H1 (cell line): Measurements from ENCODE around the gene TCTN3. TPM values are rescaled to one million over a fixed set of nuclear protein-coding genes. Genes with fewer than 3 reads are reported as not detected.

Experiments used
- CTCF ChIA-PET: fragments of 300-600 bp; sonication (Branson Sonifier 250); formaldehyde crosslinking; loops from one replicate; lab custom pipeline; 2021; ENCODE audit not compliant: partially characterized antibody; lab: Charles Lee
- POLR2A ChIA-PET: fragments of 300-600 bp; sonication (Branson Sonifier 250); formaldehyde crosslinking; loops from one replicate; lab custom pipeline; 2021; ENCODE audit warnings: inconsistent platforms; ENCODE audit not compliant: partially characterized antibody; lab: Charles Lee
- DNase-seq, 2 experiments: peaks; one replicate each; pipeline versions ENCODE4 v3.0.0 to v3.0.0-alpha.2; 2010 to 2022; ENCODE audit warnings: low spot score in 2 of 2, low read depth in 1 of 2, mixed read lengths in 1 of 2
- FAIRE-seq: peaks from 2 replicates; lab custom pipeline; 2011; peaks lifted over from hg19 to GRCh38; lab: Jason Lieb, UNC
- H2AFZ ChIP-seq: 2 replicates; pipeline ENCODE4 v1.8.1; 2012; ENCODE audit warnings: low read length, inconsistent platforms
- H2AK5ac ChIP-seq: 2 replicates; pipeline ENCODE4 v1.6.1; 2013; ENCODE audit warnings: low read depth, low read length
- H2BK120ac ChIP-seq: replicated peaks from 2 replicates; pipeline ENCODE3; 2013; ENCODE audit warnings: low read depth, low read length, inconsistent platforms
- H2BK12ac ChIP-seq: 2 replicates; pipeline ENCODE4 v1.6.1; 2013; ENCODE audit warnings: low read depth, low read length
- H2BK15ac ChIP-seq: 2 replicates; pipeline ENCODE4 v1.6.1; 2013; ENCODE audit warnings: low read length
- H2BK20ac ChIP-seq: 2 replicates; pipeline ENCODE4 v1.6.1; 2013; ENCODE audit warnings: low read length
- H2BK5ac ChIP-seq: 2 replicates; pipeline ENCODE4 v1.6.1; 2013; ENCODE audit warnings: low read depth, low read length
- H3K14ac ChIP-seq: 2 replicates; pipeline ENCODE4 v1.6.1; 2013; ENCODE audit warnings: inconsistent platforms; ENCODE audit not compliant: insufficient read length
- H3K18ac ChIP-seq: 2 replicates; pipeline ENCODE4 v1.6.1; 2013; ENCODE audit warnings: low read length; ENCODE audit errors: extremely low read depth
- H3K23ac ChIP-seq: 2 replicates; pipeline ENCODE4 v1.6.1; 2013; ENCODE audit warnings: inconsistent platforms; ENCODE audit not compliant: insufficient read length
- H3K23me2 ChIP-seq: 2 replicates; pipeline ENCODE4 v1.6.1; 2013; ENCODE audit warnings: low read depth, low read length
- H3K27ac ChIP-seq: 2 replicates; pipeline ENCODE4 v1.6.1; 2011; ENCODE audit warnings: low read depth, low read length, inconsistent platforms
- H3K27me3 ChIP-seq, 4 experiments: replicated peaks in 1 of 4; 1 replicate in 1 of 4; 2 replicates in 3 of 4; pipeline versions ENCODE4 v1.6.1 to v1.8.1; 2011 to 2013; ENCODE audit warnings: low read length in 3 of 4, mild to moderate bottlenecking in 3 of 4, inconsistent platforms in 2 of 4, mixed read lengths in 2 of 4, moderate library complexity in 1 of 4; ENCODE audit not compliant: control insufficient read depth in 3 of 4, insufficient read depth in 3 of 4; ENCODE audit errors: extremely low read depth in 1 of 4
- H3K36me3 ChIP-seq, 4 experiments: 2 replicates each; pipeline versions ENCODE4 v1.6.1 to v1.8.1; 2011 to 2013; ENCODE audit warnings: mild to moderate bottlenecking in 4 of 4, low read length in 3 of 4, moderate library complexity in 2 of 4, control low read depth in 1 of 4, inconsistent platforms in 1 of 4; ENCODE audit not compliant: insufficient read depth in 4 of 4, control insufficient read depth in 2 of 4
- H3K4ac ChIP-seq: replicated peaks from 2 replicates; pipeline ENCODE3; 2013; ENCODE audit warnings: low read length, low read depth, mixed read lengths, inconsistent platforms; ENCODE audit not compliant: insufficient read length
- H3K4me1 ChIP-seq, 4 experiments: replicated peaks in 1 of 4; 1 replicate in 1 of 4; 2 replicates in 3 of 4; pipeline versions ENCODE4 v1.6.1 to v1.8.1; 2011 to 2013; ENCODE audit warnings: low read length in 3 of 4, inconsistent platforms in 2 of 4, mixed read lengths in 1 of 4; ENCODE audit not compliant: insufficient read depth in 4 of 4, control insufficient read depth in 3 of 4
- H3K4me2 ChIP-seq, 2 experiments: 2 replicates each; pipeline versions ENCODE4 v1.6.1 to v1.8.1; 2011 to 2013; ENCODE audit warnings: low read depth in 2 of 2, low read length in 2 of 2, control low read depth in 1 of 2, inconsistent platforms in 1 of 2, mild to moderate bottlenecking in 1 of 2; ENCODE audit not compliant: insufficient read depth in 1 of 2
- H3K4me3 ChIP-seq, 4 experiments: fragments of 200-600, 300-600 bp in 1 of 4; sonication (generic), shearing (Covaris generic), sonication (Bioruptor Twin) in 1 of 4; 2 replicates each; pipeline versions ENCODE4 v1.5.1 to v1.8.1; 2011 to 2016; ENCODE audit warnings: low read length in 4 of 4, low read depth in 3 of 4, control low read depth in 2 of 4, inconsistent platforms in 2 of 4, mild to moderate bottlenecking in 2 of 4, mixed read lengths in 1 of 4, moderate library complexity in 1 of 4; ENCODE audit not compliant: insufficient read depth in 2 of 4; ENCODE audit errors: extremely low read depth in 1 of 4
- H3K56ac ChIP-seq: replicated peaks from 2 replicates; pipeline ENCODE3; 2013; ENCODE audit warnings: low read depth, mild to moderate bottlenecking, mixed read lengths, low read length, inconsistent platforms; ENCODE audit not compliant: insufficient read length
- H3K79me1 ChIP-seq: 2 replicates; pipeline ENCODE4 v1.6.1; 2013; ENCODE audit warnings: low read depth, low read length, control low read depth
- H3K79me2 ChIP-seq, 2 experiments: 2 replicates each; pipeline versions ENCODE4 v1.6.1 to v1.8.1; 2012 to 2013; ENCODE audit warnings: low read length in 2 of 2, mild to moderate bottlenecking in 2 of 2, inconsistent platforms in 1 of 2; ENCODE audit not compliant: insufficient read depth in 2 of 2, control insufficient read depth in 1 of 2
- H3K9ac ChIP-seq, 4 experiments: replicated peaks in 1 of 4; 1 replicate in 1 of 4; 2 replicates in 3 of 4; pipeline versions ENCODE4 v1.6.1 to v1.8.1; 2011 to 2013; ENCODE audit warnings: low read depth in 3 of 4, low read length in 3 of 4, control low read depth in 2 of 4, mild to moderate bottlenecking in 2 of 4, moderate library complexity in 2 of 4, inconsistent platforms in 1 of 4; ENCODE audit errors: extremely low read depth in 1 of 4
- H3K9me3 ChIP-seq, 2 experiments: 2 replicates each; pipeline versions ENCODE4 v1.6.1 to v1.8.1; 2012 to 2013; ENCODE audit warnings: mild to moderate bottlenecking in 2 of 2, moderate library complexity in 2 of 2, control low read depth in 1 of 2, inconsistent platforms in 1 of 2, low read depth in 1 of 2, low read length in 1 of 2, mixed read lengths in 1 of 2; ENCODE audit not compliant: insufficient read depth in 2 of 2
- H4K20me1 ChIP-seq, 2 experiments: replicated peaks in 1 of 2; 2 replicates each; pipeline versions ENCODE3 to v1.8.1; 2011 to 2013; ENCODE audit warnings: inconsistent platforms in 2 of 2, low read length in 2 of 2, mild to moderate bottlenecking in 1 of 2; ENCODE audit not compliant: insufficient read depth in 2 of 2, control insufficient read depth in 1 of 2
- H4K5ac ChIP-seq: 2 replicates; pipeline ENCODE4 v1.6.1; 2013; ENCODE audit warnings: low read length, low read depth, mixed read lengths, inconsistent platforms; ENCODE audit not compliant: insufficient read length
- H4K8ac ChIP-seq: 2 replicates; pipeline ENCODE4 v1.8.0; 2013; ENCODE audit warnings: mild to moderate bottlenecking, moderate library complexity, low read length, inconsistent platforms; ENCODE audit not compliant: insufficient read depth; ENCODE audit errors: extremely low read depth
- H4K91ac ChIP-seq: replicated peaks from 2 replicates; pipeline ENCODE3; 2013; ENCODE audit warnings: low read length, mixed read lengths, inconsistent platforms; ENCODE audit not compliant: insufficient read length
- ATF3 ChIP-seq: IDR thresholded peaks from 2 replicates; pipeline ENCODE4 v1.6.1; 2011; ENCODE audit warnings: low read depth, mild to moderate bottlenecking, low read length; ENCODE audit not compliant: insufficient read depth
- KDM4A ChIP-seq: IDR thresholded peaks from one replicate; pipeline ENCODE4 v1.7.1; 2012; ENCODE audit warnings: low read depth, mild to moderate bottlenecking, moderate library complexity, low read length, inconsistent platforms; ENCODE audit not compliant: severe bottlenecking
- SIX5 ChIP-seq: IDR thresholded peaks from 2 replicates; pipeline ENCODE4 v1.6.1; 2011; ENCODE audit warnings: mild to moderate bottlenecking, low read depth, low read length
- SP2 ChIP-seq: IDR thresholded peaks from 2 replicates; pipeline ENCODE4 v1.6.1; 2012; ENCODE audit warnings: mild to moderate bottlenecking, low read length, inconsistent platforms
- SP4 ChIP-seq: IDR thresholded peaks from 2 replicates; pipeline ENCODE4 v1.6.1; 2012; ENCODE audit warnings: low read length, inconsistent platforms
- YY1 ChIP-seq: IDR thresholded peaks from 2 replicates; pipeline ENCODE4 v1.6.1; 2011; ENCODE audit warnings: low read depth, mild to moderate bottlenecking, low read length
- WGBS, 2 experiments: shearing (Covaris generic) in 1 of 2; methylation state at CpG; one replicate each; pipeline versions ENCODE4 v1.1.6 to v1.1.7; 2013 to 2015; ENCODE audit warnings: low lambda C conversion rate in 2 of 2, mixed read lengths in 2 of 2, inconsistent platforms in 1 of 2, low coverage in 1 of 2, missing lambda C conversion rate in 1 of 2; ENCODE audit not compliant: insufficient replicate concordance in 2 of 2, insufficient coverage in 1 of 2, insufficient read length in 1 of 2; ENCODE audit errors: extremely low coverage in 1 of 2, missing lambda C conversion rate in 1 of 2; 5-methylcytosine and 5-hydroxymethylcytosine counted together
- polyA plus RNA-seq, 7 experiments: library from polyadenylated mRNA; depleted of rRNA in 3 of 7; stranded (reverse) in 5 of 7; unstranded in 2 of 7; fragments of >200 nt in 5 of 7; fragments of 200-250 nt in 2 of 7; gene quantifications; 1 replicate in 5 of 7; 2 replicates in 1 of 7; 4 replicates in 1 of 7; pipeline versions ENCODE4 v1.2.1 to v1.2.3, GENCODE V29; 2011 to 2013; ENCODE audit warnings: missing spikeins in 2 of 7, mixed read lengths in 2 of 7
- total RNA-seq: library from RNA; stranded (reverse); fragmentation: NEBNext Ultra II Directional; extraction: Animal tissue kit (Norgen Biotek cat#: 25700); gene quantifications from 2 replicates; pipeline ENCODE4 v1.2.1, GENCODE V29; 2021
- TF ChIP-seq, protein P1 (sequence below): IDR thresholded peaks from 2 replicates; pipeline ENCODE4 v1.6.1; 2012; ENCODE audit warnings: low read length, inconsistent platforms

TCTN3 gene
- total and polyA plus RNA-seq, 2 of the 8 experiments (the other 6 are each of a cell fraction or from before 2014, with no cell fraction given) = 34.7 to 39.8 TPM

DNA sequence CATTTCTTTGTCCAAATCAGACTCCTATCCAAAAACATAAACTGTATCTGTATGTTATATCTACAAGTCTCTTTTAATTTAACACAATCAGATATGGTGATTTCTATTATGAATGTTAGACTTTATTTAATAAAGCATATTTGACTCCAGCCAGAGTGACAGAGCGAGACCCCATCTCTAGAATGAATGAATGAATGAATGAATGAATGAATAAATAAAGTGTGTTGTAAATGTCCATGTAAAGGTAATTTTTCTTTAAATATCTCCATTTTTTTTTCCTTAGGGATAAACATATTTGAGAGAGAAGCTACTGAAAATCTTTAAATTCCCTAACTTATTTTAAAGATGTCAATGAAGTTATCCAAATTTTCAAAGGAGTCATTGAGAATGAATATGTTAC lies 19.1 kb downstream of the TCTN3 start:
- no peaks in the 10 kb centered on the region for H3K23me2 ChIP-seq
- H3K4me1 ChIP-seq = no peaks in the 10 kb centered on the region
- H4K20me1 ChIP-seq = no peaks in the 10 kb centered on the region
- no peak overlapping the region for H3K14ac ChIP-seq
- no peak for TF ChIP-seq YY1
- no peak for TF ChIP-seq SP4
- no peak for TF ChIP-seq ATF3
- TF ChIP-seq KDM4A = no peak
- no peak for TF ChIP-seq SIX5
- TF ChIP-seq, protein P1, sequence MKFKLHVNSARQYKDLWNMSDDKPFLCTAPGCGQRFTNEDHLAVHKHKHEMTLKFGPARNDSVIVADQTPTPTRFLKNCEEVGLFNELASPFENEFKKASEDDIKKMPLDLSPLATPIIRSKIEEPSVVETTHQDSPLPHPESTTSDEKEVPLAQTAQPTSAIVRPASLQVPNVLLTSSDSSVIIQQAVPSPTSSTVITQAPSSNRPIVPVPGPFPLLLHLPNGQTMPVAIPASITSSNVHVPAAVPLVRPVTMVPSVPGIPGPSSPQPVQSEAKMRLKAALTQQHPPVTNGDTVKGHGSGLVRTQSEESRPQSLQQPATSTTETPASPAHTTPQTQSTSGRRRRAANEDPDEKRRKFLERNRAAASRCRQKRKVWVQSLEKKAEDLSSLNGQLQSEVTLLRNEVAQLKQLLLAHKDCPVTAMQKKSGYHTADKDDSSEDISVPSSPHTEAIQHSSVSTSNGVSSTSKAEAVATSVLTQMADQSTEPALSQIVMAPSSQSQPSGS = no peak
- TF ChIP-seq SP2 = no peak
- TF ChIP-seq, all 59 proteins: peak for 0
- Histone ChIP-seq H3K27me3 (no peaks in the 10 kb centered on the region), H2BK5ac (no peak overlapping the region), H3K9me3 (no peaks in the 10 kb centered on the region), H2AFZ (no peak overlapping the region), H2BK15ac (no peak overlapping the region), H3K4me3 (no peak overlapping the region), H4K8ac (no peak overlapping the region), H3K79me2 (no peaks in the 10 kb centered on the region), H2AK5ac (no peak overlapping the region), H2BK20ac (no peak overlapping the region), H2BK12ac (no peak overlapping the region), H4K5ac (no peak overlapping the region), H3K18ac (no peak overlapping the region), H3K79me1 (no peaks in the 10 kb centered on the region), H3K56ac (no peak overlapping the region), H3K27ac (no peak overlapping the region), H3K4ac (no peak overlapping the region), H3K23ac (no peak overlapping the region), H3K36me3 (peaks cover 0 to 44% (median 3%) of the 10 kb centered on the region in 4 experiments; a peak in 2 of 8 replicates), H3K4me2 (no peak overlapping the region), H3K9ac (no peak overlapping the region), H4K91ac (no peak overlapping the region), H2BK120ac (no peak overlapping the region)
- ChIA-PET CTCF (interaction anchor here (0.5 to 2.0 kb wide), 4 partner anchors 19 to 1859 kb away, joined by 3 to 5 read pairs (median 3); partner anchors contain the start of gene TCTN3), POLR2A (interaction anchor here (0.7 kb wide), 1 partner anchor 13 kb away, joined by 4 read pairs; no protein-coding TSS in a partner anchor)
- DNase-seq = no peak
- FAIRE-seq = no peak
- 93% methylated on average over 1 of the region's 1 CpG; no CpG with 5 or more reads in 1 of the 2 experiments for WGBS, 2 experiments
